GM18520 (cell line): ENCODE results near the gene ASB11.

Experiments used
- ATAC-seq: cut with Tn5 transposase; IDR thresholded peaks from one replicate; pipeline ENCODE4 v1.9.1; 2021; ENCODE audit not compliant: unreplicated experiment

ASB11 gene, protein sequence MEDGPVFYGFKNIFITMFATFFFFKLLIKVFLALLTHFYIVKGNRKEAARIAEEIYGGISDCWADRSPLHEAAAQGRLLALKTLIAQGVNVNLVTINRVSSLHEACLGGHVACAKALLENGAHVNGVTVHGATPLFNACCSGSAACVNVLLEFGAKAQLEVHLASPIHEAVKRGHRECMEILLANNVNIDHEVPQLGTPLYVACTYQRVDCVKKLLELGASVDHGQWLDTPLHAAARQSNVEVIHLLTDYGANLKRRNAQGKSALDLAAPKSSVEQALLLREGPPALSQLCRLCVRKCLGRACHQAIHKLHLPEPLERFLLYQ

DNA sequence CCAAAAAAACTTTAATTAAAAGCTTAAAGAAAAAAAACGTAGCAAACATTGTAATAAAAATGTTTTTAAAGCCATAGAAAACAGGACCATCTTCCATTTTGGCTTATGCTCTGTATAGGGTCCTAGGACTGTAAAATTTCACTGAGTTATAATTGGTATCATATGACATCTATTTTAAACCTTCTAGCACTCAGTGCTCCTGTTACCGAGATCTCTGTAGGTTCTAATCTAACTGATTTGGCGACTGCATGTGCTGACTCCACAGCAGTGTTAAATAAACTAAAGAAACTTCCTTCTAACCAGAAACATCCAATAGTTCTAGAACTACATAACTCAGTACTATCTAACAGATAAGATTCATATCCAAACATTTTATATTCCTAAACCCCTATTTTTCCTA, at the start of gene ASB11:
Gene ASB11, minus strand, starts transcription at position 132 of the 400 bp plus-strand sequence. Its CDS starts 35 bp downstream, at position 97.
- ATAC-seq = no peak

DNA sequence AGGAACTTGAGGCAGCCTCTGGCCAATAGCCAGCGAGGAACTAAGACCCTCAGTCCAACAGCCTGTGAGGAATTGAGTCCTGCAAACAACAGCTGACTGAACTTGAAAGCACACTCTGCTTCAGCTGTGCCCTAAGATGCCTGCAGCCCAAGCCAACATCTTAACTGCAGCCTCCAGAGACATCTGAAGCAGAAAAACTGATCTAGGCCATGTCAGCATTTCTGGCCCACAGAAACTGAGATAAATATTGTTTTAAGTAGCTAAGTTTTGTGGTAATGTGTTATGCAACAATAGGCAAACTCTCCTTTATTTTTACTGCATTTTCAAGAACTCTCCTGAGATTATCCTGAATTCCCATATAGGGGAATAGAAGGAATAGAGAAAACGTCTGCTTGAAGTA, 44.3 kb upstream of the ASB11 start:
- no peak for ATAC-seq

DNA sequence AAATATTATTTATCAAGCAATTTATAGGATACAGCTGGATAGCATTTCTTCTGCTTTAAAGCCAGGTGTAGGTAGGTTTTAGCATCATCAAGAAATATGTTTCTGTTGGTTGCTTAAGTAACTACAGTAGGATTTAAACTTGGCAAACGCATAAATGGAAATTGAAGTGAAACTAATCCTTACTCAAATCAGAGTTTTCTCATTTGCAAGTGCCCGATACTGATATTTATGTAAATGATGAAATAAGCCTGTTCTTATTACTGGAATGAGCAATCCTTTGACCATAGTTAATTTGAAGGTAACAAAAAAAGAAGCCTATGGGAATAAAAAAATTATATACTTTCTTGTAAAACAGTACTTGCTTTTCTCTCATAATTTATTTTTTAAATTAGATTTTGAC, 43.1 kb upstream of the ASB11 start:
- no peak for ATAC-seq

DNA sequence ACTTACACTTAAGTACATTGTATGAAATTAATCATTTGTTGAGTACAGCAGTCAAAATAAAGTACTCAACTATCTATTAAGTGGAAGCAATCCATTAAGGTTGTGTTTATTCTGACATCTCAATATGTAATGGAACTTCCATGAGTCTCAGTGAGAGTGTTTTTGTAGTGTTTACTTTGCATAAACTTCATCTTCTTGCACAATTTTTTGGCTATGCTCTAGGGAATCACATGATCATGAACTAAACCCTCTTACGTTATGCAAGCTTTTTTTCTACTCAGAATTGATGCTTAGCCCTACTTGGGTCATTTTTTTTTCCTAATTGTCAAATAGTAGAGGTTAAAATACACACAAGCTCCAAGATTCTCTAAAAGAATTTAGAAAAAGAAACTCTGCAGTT, 41.0 kb upstream of the ASB11 start:
- ATAC-seq = no peak

DNA sequence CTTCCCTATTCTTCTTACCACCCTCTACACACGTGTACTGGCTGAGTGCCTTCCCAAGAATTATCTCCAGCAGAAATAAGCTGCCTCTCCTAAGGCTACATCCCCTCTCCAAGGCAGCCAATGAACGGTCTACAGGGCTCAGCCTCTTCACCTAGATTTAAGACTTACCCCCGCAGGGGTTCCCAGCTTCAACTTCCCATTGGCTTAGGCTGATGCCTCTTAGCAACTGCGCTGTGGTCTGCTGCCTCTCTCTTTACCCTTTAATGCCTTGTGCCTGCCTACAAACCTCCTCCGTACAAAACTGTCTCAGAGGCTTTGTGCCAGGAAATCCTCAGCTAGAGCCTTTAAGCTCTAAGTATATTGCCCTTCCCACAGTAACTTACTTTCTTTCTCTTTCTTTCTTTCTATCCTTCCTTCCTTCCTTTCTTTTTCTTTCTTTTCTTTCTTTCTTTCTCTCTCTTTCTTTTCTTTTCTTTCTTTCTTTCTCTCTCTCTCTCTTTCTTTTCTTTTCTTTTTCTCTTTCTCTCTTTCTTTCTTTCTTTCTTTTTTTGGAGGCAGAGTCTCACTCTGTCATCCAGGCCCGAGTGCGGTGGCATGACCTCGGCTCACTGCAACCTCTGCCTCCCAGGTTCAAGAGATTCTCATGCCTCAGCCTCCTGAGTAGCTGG, 35.0 kb upstream of the ASB11 start:
- no peak for ATAC-seq

DNA sequence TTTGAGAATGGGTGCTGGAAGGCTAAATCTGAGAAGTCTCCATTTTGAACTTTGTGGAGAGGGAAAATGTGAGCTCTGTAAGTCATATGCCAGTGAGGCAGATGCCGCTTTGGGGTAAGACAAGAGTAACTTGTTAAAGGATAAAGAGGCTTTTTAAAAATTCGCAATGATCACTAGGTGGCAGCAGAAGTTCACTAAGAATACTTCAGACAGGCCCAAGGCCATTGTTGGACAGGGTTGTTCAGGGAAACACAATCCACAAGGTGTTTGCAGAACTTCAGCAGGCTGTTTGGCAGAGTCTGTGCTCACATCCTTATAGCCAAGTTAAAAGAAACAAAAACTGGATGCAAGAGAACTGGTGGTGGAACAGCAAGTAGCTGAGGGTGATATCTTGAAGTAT, 33.6 kb upstream of the ASB11 start:
- no peak for ATAC-seq

DNA sequence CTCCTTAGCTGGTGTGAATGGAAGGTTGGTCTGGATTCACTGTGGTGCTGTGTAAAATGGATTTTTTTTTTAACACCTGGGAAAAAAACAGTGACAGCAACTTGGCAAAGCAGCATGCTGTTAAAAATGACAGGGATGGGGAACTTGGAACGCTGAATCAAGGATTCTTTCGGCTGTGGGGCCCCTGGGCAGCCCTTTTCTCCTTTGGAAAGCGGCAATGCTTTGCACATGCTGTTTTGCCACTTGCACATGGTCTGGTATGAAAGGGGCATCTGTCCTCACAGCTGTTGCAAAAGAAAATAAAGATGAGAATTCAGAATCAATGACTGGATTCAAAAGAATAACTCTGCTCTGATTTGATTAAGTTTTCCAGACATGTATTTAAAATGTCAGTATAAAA, 30.5 kb upstream of the ASB11 start:
- ATAC-seq = no peak

DNA sequence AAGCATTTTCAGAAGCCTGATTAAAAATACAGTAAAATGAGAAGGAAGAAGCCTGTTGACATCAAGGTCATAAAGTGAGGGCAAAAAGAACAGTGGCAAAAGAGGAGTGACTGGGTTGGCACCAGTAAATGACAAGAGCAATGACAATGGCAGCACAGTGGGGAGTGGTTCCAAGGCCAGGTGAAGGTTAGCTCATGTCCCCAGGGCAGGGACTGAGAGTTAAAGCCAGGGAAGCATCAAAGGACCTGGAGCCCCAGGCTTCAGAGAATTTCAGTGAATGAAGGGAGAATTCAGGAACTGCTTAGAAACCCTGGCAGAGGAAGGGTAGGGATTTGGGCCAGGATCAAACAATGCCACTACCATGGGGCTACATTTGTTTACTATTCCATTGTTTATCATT, 28.7 kb upstream of the ASB11 start:
- no peak for ATAC-seq

DNA sequence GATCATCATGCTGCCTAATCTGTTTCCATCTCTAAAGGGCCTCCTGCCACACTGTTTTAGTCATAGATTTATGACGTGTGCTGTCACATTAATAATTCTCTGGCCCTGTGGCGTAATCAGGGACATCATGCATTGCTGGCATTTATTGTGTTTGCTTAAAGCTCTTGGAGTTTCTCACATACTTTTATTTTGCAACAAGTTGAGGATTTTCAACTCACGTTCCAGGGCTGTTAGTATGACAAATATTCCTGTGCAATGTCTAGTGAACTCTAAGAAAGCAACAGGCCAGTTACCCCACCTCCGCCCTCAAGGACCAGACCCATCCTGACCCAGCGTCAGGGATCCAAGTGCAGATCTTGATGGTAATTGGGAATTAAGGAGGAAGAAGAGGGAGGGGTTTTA, 27.6 kb upstream of the ASB11 start:
- ATAC-seq = no peak

DNA sequence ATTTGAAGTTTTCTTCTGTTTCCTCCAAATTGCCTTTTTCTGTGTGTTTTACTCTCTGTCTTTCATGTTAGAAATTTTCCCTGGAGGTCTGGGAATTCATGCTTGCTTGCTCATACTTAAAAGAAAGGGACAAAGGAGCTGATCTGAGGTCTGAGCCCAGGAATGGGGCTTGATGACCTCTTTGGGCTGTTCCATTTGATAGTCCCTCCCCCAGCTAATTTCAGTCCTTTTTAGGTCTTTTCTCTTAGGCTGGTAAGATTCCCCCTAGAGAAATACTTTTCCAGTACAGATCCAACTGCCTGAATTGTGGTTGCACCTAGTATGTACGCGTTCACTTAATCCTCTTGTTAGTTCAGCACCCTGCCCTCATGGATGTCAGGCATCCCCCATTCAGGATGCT, 25.4 kb upstream of the ASB11 start:
- no peak for ATAC-seq

DNA sequence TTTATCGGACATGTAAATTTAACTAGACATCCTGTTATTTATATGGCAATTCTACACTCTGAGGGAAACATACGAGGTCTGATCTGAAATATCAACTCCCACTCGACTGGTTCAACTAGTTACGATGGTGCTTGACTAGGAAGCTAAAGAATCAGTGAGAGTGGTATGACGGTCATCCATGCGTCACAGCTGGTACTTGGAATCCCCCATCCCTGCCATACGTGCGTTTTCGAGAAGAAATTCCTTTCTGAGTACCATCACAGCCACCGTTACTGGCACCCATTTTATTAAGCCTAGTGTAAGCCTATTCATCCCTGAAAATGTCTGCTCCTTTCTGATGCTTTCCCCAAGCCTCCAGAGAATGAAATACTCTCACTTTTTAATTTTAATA, 20.6 kb upstream of the ASB11 start:
- ATAC-seq = no peak

DNA sequence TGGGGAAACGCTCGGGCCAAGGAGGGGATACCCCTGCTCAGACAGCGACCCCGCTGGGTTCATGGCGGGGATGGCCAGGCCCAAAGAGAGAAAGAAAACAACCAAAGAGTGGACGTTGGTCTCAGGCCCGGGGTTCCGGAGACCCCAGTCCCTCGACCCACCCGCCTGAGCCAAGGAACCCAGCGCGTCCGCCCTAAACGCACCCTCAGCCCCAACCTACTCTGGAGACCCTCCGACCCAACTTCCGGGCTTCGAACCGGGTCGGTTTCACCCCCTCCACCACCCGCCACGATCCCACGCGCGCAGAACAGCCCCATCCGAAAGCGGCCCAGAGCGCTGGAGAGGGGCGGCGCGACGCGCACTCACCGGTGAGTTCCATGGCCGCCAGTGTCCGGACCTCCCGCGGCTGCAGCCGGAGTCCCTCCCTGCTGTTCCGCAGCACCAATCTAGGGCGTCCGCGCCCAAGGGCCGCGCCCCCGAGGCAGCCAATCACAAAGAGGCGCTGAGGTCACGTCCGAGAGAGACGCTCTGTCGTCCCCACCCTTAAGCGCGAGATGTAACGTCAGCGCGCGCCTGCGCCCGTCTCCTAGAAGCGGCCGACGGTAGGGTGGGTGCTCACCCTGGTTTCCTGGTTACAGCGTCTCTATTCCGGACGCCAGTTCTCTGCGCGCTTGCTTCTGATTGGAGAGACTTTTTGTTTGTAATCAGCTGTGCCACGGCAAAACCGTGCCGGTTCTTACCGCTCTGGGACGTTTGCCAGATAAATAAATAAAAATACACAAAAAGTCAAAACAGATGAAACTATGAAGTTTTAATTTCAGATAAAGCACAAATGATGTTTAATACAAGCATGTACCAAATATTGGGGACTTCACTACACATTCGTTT, 19.9 kb upstream of the ASB11 start, which contains the start of gene PIGA:
Gene PIGA, minus strand, starts transcription at position 389 of the 888 bp plus-strand sequence. CDS start 3,593 bp downstream, outside the sequence.
- peak; percentile 96 for ATAC-seq

DNA sequence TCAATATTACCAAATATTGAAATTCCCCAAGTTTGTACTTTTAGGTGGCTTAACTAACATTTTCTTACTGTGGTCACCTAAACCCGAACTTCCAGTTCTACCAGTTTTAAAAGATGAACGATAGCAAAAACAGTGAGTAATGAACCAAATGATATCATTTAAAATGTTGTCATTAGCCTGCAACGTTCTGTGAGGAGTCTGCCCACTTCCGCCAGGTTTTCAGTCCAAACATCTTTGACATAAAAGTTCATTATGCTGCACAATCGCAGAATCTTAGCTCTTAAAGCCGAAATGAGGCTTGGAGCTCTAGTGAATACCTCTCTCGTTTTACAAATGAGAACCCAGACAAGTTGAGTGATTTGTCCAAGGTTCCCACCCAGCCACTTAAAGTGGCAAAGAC, 19.1 kb upstream of the ASB11 start:
- no peak for ATAC-seq

DNA sequence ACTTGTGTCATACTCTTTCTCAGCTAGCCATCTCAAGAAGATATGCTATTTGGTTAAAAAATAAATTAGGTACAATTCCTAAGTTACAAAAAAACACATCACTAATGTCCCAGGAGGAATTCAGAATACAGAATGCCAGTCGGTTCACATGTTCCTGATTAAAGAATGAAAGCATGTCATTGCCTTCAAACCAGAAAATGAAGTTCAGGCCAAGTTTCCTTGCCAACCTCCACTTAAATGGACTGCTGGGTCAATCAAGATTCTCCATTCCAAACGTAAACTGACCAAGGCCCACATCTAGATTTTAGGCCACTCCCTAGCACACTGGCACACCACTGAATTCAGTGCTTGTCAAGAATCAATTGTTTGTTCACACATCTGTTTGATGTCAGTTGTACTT, 13.4 kb upstream of the ASB11 start:
- ATAC-seq = no peak

DNA sequence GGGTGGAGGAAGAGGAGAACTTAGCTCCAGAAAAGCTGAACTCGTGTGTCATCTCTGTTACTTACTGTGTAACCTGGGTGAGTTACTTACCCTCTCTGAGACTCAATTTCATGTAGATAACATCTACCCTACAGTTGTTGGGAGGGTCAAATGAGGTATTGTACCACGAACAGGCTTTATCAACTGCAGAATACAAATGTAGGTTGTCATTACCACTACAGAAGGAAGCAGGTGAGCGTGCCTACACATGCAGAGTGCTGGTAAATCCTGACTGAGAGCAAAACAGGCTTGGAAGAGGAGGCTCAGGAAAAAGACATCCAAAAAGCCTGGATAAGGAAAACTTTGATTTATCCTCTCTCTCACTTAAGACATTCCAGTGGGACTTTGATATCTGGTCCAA, 12.7 kb upstream of the ASB11 start:
- ATAC-seq = no peak

DNA sequence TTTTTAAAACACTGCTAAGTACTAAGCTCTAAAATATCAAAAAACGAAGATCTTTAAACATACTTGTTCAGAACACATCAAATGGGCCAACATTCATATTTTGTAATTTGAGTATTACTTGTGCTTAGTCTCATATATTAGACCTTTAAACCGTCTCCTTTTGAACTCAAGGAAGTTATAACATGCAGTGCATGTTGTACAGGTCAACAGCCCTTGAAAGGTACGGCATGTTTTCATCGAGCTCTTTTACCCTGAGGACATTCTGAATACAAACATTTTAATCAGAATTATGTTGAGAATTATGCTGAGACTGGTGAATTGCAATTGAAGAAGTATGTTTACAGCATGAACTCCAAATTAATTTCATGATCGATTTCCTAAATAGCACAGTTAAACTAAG, 7.0 kb upstream of the ASB11 start:
- no peak for ATAC-seq

DNA sequence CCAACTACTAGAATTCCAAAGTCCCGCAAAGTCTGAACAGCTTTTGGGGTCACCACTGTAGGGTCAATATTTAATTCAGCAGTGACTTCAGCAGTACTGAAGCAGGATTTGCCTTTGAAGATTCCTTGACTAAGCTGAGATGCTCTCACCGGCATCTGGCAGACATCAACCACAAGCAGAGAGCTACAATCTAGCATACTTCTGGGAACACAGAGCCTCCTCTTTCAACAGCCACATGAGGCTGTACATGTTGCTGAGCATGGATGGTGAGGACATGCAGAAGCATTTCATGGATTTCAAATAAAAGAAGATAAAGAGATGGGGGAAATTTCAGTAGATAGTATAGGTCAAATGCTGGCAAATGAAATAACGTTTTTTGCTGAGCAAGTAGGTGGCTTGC, 6.6 kb upstream of the ASB11 start:
- no peak for ATAC-seq

DNA sequence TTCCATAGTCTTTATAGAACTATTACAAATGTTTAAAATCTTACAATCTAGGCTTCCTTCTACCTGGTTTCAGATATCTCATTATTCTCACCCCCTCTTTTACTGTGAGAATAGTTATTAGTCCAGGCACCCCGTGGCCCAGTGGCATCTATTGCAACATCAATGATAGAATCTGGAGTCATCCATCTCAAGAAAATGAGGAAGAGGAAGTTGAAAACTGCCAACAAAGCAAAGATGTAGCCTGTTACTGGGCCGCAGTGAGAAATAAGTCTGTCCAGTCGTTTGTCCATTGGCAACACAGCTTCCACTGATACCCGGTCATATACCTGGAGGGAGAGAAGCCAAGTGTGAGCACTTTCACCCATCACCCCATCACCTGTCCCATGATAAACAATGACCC, 6.0 kb upstream of the ASB11 start:
- ATAC-seq = no peak

DNA sequence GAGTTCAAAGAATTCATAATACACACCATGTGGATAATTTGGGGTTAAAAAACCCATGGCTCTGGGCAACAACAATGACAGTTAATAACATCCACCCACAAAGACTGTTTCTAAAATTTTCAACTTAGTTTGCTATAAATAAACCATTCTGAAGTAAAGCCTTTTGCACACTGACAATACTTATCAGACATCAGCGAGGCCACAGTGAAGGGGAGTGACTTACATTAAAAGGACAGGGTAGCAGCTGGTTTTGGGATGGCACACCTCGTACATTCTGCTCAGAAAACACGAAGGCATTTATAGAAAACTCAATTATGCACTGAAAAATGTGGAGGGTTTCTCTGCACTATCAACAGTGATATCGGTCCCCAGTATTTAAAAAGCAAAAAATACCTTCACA, 4.9 kb upstream of the ASB11 start:
- ATAC-seq = no peak

DNA sequence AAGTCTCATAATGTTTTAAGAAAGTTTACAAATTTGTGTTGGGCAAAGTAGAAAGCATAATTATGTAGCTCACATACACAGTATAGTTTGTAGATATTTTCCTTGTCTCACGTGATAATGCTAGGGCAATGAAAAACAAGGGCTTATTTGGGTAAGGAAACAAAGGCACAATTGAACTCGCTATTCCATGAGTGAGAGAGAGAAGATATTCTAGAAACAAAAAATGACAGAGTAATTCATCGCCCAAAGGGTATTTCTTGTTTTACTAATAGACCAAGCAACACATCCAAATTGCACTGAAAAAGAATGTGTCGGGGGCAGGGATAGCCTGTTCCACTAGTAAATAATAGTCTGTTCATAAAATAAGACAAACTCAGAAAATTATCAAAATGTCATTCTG, 3.6 kb upstream of the ASB11 start:
- ATAC-seq = no peak

DNA sequence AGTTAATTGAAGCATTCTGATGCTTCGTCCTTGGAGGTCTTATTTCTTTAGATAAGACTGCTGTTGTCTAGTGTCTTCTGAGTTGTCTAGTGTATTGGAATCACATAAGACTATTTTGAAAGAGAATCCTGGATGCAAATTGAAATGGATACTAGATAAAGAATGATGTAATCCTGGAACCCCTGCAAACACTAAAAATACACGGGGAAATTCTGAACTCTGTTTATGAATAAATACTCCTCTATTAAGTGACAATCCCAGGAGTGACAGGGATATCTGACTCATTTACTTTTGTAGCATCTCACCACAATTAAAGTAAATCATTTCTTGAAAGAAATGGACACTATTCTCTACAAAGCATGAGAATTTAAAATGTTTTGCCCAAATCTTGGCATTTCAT, 968 bp downstream of the ASB11 start:
- no peak for ATAC-seq

DNA sequence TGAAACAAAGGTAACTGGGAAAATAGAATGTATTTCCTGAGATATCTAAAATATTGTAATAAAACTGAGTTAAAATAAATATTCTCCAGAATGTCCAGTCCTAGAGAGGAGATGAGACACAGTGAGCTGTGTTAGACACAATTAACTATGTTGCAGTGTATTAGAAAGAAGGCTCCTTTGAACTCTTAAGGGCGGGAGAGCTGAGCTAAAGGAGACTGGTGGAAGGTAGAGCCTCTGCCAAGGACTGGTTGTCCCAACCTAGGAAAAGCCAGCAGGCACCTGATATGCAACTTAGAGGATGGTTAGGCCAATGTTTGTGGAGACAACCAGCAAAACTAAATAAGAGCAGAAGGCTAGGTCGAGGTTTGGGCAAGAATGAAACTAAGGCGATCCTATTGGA, 4.3 kb downstream of the ASB11 start:
- no peak for ATAC-seq
